Kidney (tissue), 14 donors: Measurements from ENCODE around the gene LRRC61. TPM values are rescaled to one million over a fixed set of nuclear protein-coding genes. Genes with fewer than 3 reads are reported as not detected.

Source experiments
- DNase-seq, 5 donors: peaks; one replicate each; pipeline ENCODE4 v3.0.0-alpha.2; 2013 to 2020
- FAIRE-seq: peaks from 2 replicates; lab custom pipeline; 2012; peaks lifted over from hg19 to GRCh38; lab: Jason Lieb, UNC
- H3K27ac ChIP-seq, 2 donors: one replicate each; pipeline ENCODE4 v1.7.0; 2013; ENCODE audit warnings: low read depth in 2 of 2, low read length in 2 of 2, inconsistent platforms in 1 of 2
- H3K27me3 ChIP-seq: one replicate; pipeline ENCODE4 v1.7.1; 2013; ENCODE audit warnings: low read length, inconsistent platforms; ENCODE audit not compliant: control insufficient read depth, insufficient read depth
- H3K36me3 ChIP-seq, 3 donors: one replicate each; pipeline versions ENCODE4 v1.7.0 to v1.7.1; 2013; ENCODE audit warnings: low read length in 3 of 3, control low read depth in 1 of 3, inconsistent platforms in 1 of 3; ENCODE audit not compliant: insufficient read depth in 3 of 3, control insufficient read depth in 2 of 3
- H3K4me1 ChIP-seq, 3 donors: one replicate each; pipeline versions ENCODE4 v1.7.0 to v1.7.1; 2013; ENCODE audit warnings: low read length in 3 of 3, inconsistent platforms in 1 of 3, low read depth in 1 of 3; ENCODE audit not compliant: control insufficient read depth in 2 of 3, insufficient read depth in 2 of 3
- H3K4me3 ChIP-seq, 3 donors: one replicate each; pipeline versions ENCODE4 v1.7.0 to v1.8.1; 2013; ENCODE audit warnings: low read length in 3 of 3, control low read depth in 1 of 3, inconsistent platforms in 1 of 3
- H3K9ac ChIP-seq, 3 donors: one replicate each; pipeline versions ENCODE4 v1.7.0 to v1.7.1; 2013; ENCODE audit warnings: low read length in 3 of 3, control low read depth in 1 of 3, inconsistent platforms in 1 of 3
- H3K9me3 ChIP-seq, 3 donors: one replicate each; pipeline versions ENCODE4 v1.7.0 to v1.7.1; 2013; ENCODE audit warnings: low read length in 3 of 3, control low read depth in 1 of 3, inconsistent platforms in 1 of 3; ENCODE audit not compliant: control insufficient read depth in 2 of 3, insufficient read depth in 1 of 3
- CTCF ChIP-seq: IDR thresholded peaks from 3 replicates; pipeline ENCODE4 v1.5.1; 2012; ENCODE audit warnings: mild to moderate bottlenecking, moderate library complexity, borderline replicate concordance; ENCODE audit not compliant: insufficient read depth; ENCODE audit errors: extremely low read depth
- intact Hi-C: fragments of 100-400 bp; cut with DNase I; formaldehyde crosslinking; loops from one replicate; pipeline ENCODE4 v1.11.1; 2022
- polyA plus RNA-seq: library from polyadenylated mRNA; stranded (reverse); fragments of 350-450 nt; fragmentation: Illumina TruSeq; extraction: RNeasy Lipid Tissue Mini Kit (QIAGEN cat#74804); gene quantifications from one replicate; pipeline ENCODE4 v1.2.3, GENCODE V29; 2014; ENCODE audit warnings: low read depth, low replicate concordance; ENCODE audit not compliant: insufficient read depth
- total RNA-seq: library from RNA; stranded (reverse); fragmentation: NEBNext Ultra II Directional; extraction: Animal tissue kit (Norgen Biotek cat#: 25700); gene quantifications from one replicate; pipeline ENCODE4 v1.2.1, GENCODE V29; 2021
- donor health status: control.
- donor health status: control.
- donor health status: control.
- donor health status: control.
- donor health status: control.
- donor health status: DM: yes; HTN: yes; CAD: no.
- donor health status: Normal renal cell carcinoma (clear cell type).

Gene LRRC61
- total and polyA plus RNA-seq, 2 donors from 2014 or later: 17.1 to 23.2 TPM

- Histone ChIP-seq H3K27me3 (no peaks in the 10 kb centered on the region), H3K27ac (no peak overlapping the region), H3K36me3 (peaks cover 0 to 2% (median 0%) of the 10 kb centered on the region in 3 donors), H3K9ac (no peak overlapping the region), H3K4me1 (peaks cover 0 to 34% (median 4%) of the 10 kb centered on the region in 3 donors), H3K4me3 (no peak overlapping the region), H3K9me3 (no peaks in the 10 kb centered on the region)
- no peak for TF ChIP-seq CTCF
- no peak for DNase-seq
- no peak for FAIRE-seq
- intact Hi-C loops: no loop called here
Observed at GRCh38 chr7:150337179-150337578, 14.0 kb downstream of the LRRC61 start.

- Histone ChIP-seq H3K4me1 (peaks cover 0 to 37% (median 4%) of the 10 kb centered on the region in 3 donors), H3K9ac (no peak overlapping the region)
- no peak for DNase-seq
Observed at GRCh38 chr7:150337659-150338081, 14.5 kb downstream of the LRRC61 start.

GRCh38 chr7:150338166-150338829 lies 15.1 kb downstream of the LRRC61 start:
- Histone ChIP-seq H3K9me3 (no peaks in the 10 kb centered on the region), H3K36me3 (peaks cover 0 to 2% (median 0%) of the 10 kb centered on the region in 3 donors), H3K4me1 (peaks cover 0 to 37% (median 4%) of the 10 kb centered on the region in 3 donors), H3K4me3 (no peak overlapping the region), H3K27me3 (no peaks in the 10 kb centered on the region), H3K9ac (no peak overlapping the region), H3K27ac (no peak overlapping the region)
- intact Hi-C loops: no loop called here
- TF ChIP-seq CTCF: no peak
- no peak for DNase-seq
- FAIRE-seq: no peak

More at GRCh38 chr7:150337659-150338081, 14.5 kb downstream of the LRRC61 start:
- Histone ChIP-seq H3K27me3 (no peaks in the 10 kb centered on the region), H3K36me3 (peaks cover 0 to 2% (median 0%) of the 10 kb centered on the region in 3 donors), H3K9me3 (no peaks in the 10 kb centered on the region), H3K27ac (no peak overlapping the region), H3K4me3 (no peak overlapping the region)
- no peak for FAIRE-seq
- TF ChIP-seq CTCF: no peak
- intact Hi-C loops: no loop called here

- no peaks in the 10 kb centered on the region for H3K27me3 ChIP-seq
- H3K4me1 ChIP-seq: peaks cover 0 to 37% (median 4%) of the 10 kb centered on the region in 3 donors
- no peaks in the 10 kb centered on the region for H3K9me3 ChIP-seq
- FAIRE-seq (no peak), DNase-seq (no peak)
- intact Hi-C loops: no loop called here
- TF ChIP-seq CTCF: no peak
- no peak overlapping the region for H3K9ac ChIP-seq
- peak overlapping the region in 2 of 3 donors; percentile 36 to 55 for H3K4me3 ChIP-seq
- H3K27ac ChIP-seq: no peak overlapping the region
- peaks cover 0 to 2% (median 0%) of the 10 kb centered on the region in 3 donors for H3K36me3 ChIP-seq
Observed at GRCh38 chr7:150339409-150339809, 16.3 kb downstream of the LRRC61 start.
